ENCODE results near the gene ZNF148.

The ZNF148 gene

GRCh38 chr3:125266971-125267370 is 108.2 kb downstream of the ZNF148 start:
- no peak for DNase-seq

- DNase-seq, result no peak
Measured at GRCh38 chr3:125262161-125262560, 113.0 kb downstream of the ZNF148 start.

GRCh38 chr3:125261031-125261430 is 114.1 kb downstream of the ZNF148 start:
- no peak for DNase-seq

GRCh38 chr3:125260158-125260557 is 115.0 kb downstream of the ZNF148 start:
- no peak for DNase-seq

- DNase-seq, result no peak
Measured at GRCh38 chr3:125257536-125257935, 117.6 kb downstream of the ZNF148 start.

- DNase-seq, result no peak
Measured at GRCh38 chr3:125256675-125257074, 118.5 kb downstream of the ZNF148 start.

- no peak for DNase-seq
Measured at GRCh38 chr3:125250973-125251372, 124.2 kb downstream of the ZNF148 start.

GRCh38 chr3:125246237-125246636 is 128.9 kb downstream of the ZNF148 start:
- DNase-seq, result no peak

- no peak for DNase-seq
Measured at GRCh38 chr3:125245521-125245920, 129.6 kb downstream of the ZNF148 start.

- DNase-seq, result no peak
Measured at GRCh38 chr3:125240496-125240895, 134.6 kb downstream of the ZNF148 start.

GRCh38 chr3:125239266-125239665 is 135.9 kb downstream of the ZNF148 start:
- no peak for DNase-seq

- no peak for DNase-seq
Measured at GRCh38 chr3:125238759-125239158, 136.4 kb downstream of the ZNF148 start.

GRCh38 chr3:125236331-125236903 is 138.7 kb downstream of the ZNF148 start:
- DNase-seq, result no peak

- no peak for DNase-seq
Measured at GRCh38 chr3:125234831-125235230, 140.3 kb downstream of the ZNF148 start.

GRCh38 chr3:125232401-125232800 is 142.7 kb downstream of the ZNF148 start:
- DNase-seq, result no peak

- no peak for DNase-seq
Measured at GRCh38 chr3:125231895-125232294, 143.2 kb downstream of the ZNF148 start.

- no peak for DNase-seq
Measured at GRCh38 chr3:125229707-125230106, 145.4 kb downstream of the ZNF148 start.

- no peak for DNase-seq
Measured at GRCh38 chr3:125229168-125229567, 146.0 kb downstream of the ZNF148 start.

GRCh38 chr3:125221831-125222230 is 153.3 kb downstream of the ZNF148 start:
- no peak for DNase-seq

GRCh38 chr3:125220727-125221429 is 154.2 kb downstream of the ZNF148 start:
- no peak for DNase-seq

- DNase-seq, result no peak
Measured at GRCh38 chr3:125220183-125220582, 154.9 kb downstream of the ZNF148 start.

GRCh38 chr3:125219261-125219701 is 155.8 kb downstream of the ZNF148 start:
- DNase-seq, result no peak

GRCh38 chr3:125214738-125215137 is 160.4 kb downstream of the ZNF148 start:
- DNase-seq, result no peak

GRCh38 chr3:125213946-125214542 is 161.1 kb downstream of the ZNF148 start:
- DNase-seq, result no peak

All from activated effector memory CD4-positive, alpha-beta T cell treated with Interleukin-2 at 50 U/mL for 16 hours (primary cell).